Common myeloid progenitor, CD34-positive (primary cell): Measurements from ENCODE around the gene NFKBIL1.

ENCODE experiments used
- CTCF ChIA-PET: fragments of 350-600 bp; sonication (Branson Sonifier 250); formaldehyde crosslinking; loops from one replicate; lab custom pipeline; 2021; ENCODE audit warnings: antibody characterized with exemption; lab: Charles Lee
- POLR2A ChIA-PET: fragments of 350-600 bp; sonication (Branson Sonifier 250); formaldehyde crosslinking; loops from one replicate; lab custom pipeline; 2021; ENCODE audit warnings: antibody characterized with exemption; lab: Charles Lee
- DNase-seq, 3 donors: peaks; one replicate each; pipeline versions ENCODE4 v3.0.0 to v3.0.0-alpha.2; 2013
- H3K27ac ChIP-seq, 2 experiments: 1 replicate in 1 of 2; 2 replicates in 1 of 2; pipeline ENCODE4 v1.7.0; 2013; ENCODE audit warnings: inconsistent platforms in 2 of 2, low read length in 2 of 2, mild to moderate bottlenecking in 2 of 2, low read depth in 1 of 2, moderate library complexity in 1 of 2; ENCODE audit not compliant: severe bottlenecking in 2 of 2, insufficient read depth in 1 of 2, poor library complexity in 1 of 2
- H3K27me3 ChIP-seq, 5 experiments: replicated peaks in 2 of 5; 1 replicate in 3 of 5; 2 replicates in 2 of 5; pipeline versions ENCODE4 v1.6.1 to v1.7.0; 2013; ENCODE audit warnings: low read length in 4 of 5, mild to moderate bottlenecking in 2 of 5, moderate library complexity in 2 of 5, inconsistent platforms in 1 of 5; ENCODE audit not compliant: insufficient read depth in 5 of 5, control insufficient read depth in 4 of 5
- H3K36me3 ChIP-seq, 4 experiments: 1 replicate in 2 of 4; 2 replicates in 2 of 4; pipeline versions ENCODE4 v1.6.1 to v1.7.0; 2013; ENCODE audit warnings: low read length in 3 of 4, control low read depth in 1 of 4, mild to moderate bottlenecking in 1 of 4; ENCODE audit not compliant: control insufficient read depth in 4 of 4, insufficient read depth in 4 of 4
- H3K4me1 ChIP-seq, 4 experiments: 1 replicate in 3 of 4; 2 replicates in 1 of 4; pipeline versions ENCODE4 v1.6.1 to v1.7.1; 2013; ENCODE audit warnings: low read length in 3 of 4, mild to moderate bottlenecking in 3 of 4, control low read depth in 1 of 4, inconsistent platforms in 1 of 4, moderate library complexity in 1 of 4; ENCODE audit not compliant: control insufficient read depth in 4 of 4, insufficient read depth in 4 of 4; ENCODE audit errors: control extremely low read depth in 1 of 4
- H3K4me3 ChIP-seq, 7 experiments: 1 replicate in 4 of 7; 2 replicates in 3 of 7; pipeline versions ENCODE4 v1.5.1 to v1.7.0; 2013; ENCODE audit warnings: mild to moderate bottlenecking in 7 of 7, low read length in 6 of 7, moderate library complexity in 6 of 7, inconsistent platforms in 2 of 7, low read depth in 2 of 7, control low read depth in 1 of 7; ENCODE audit not compliant: insufficient read depth in 4 of 7, control insufficient read depth in 1 of 7; ENCODE audit errors: extremely low read depth in 1 of 7
- H3K9me3 ChIP-seq, 5 experiments: 1 replicate in 4 of 5; 2 replicates in 1 of 5; pipeline versions ENCODE4 v1.6.1 to v1.7.1; 2013; ENCODE audit warnings: low read length in 4 of 5, mild to moderate bottlenecking in 2 of 5, inconsistent platforms in 1 of 5, low read depth in 1 of 5, moderate library complexity in 1 of 5; ENCODE audit not compliant: control insufficient read depth in 4 of 5, insufficient read depth in 2 of 5; ENCODE audit errors: control extremely low read depth in 1 of 5
- WGBS: methylation state at CpG from one replicate; pipeline ENCODE4 v1.1.5; 2013; ENCODE audit not compliant: insufficient coverage; 5-methylcytosine and 5-hydroxymethylcytosine counted together

Gene NFKBIL1

DNA sequence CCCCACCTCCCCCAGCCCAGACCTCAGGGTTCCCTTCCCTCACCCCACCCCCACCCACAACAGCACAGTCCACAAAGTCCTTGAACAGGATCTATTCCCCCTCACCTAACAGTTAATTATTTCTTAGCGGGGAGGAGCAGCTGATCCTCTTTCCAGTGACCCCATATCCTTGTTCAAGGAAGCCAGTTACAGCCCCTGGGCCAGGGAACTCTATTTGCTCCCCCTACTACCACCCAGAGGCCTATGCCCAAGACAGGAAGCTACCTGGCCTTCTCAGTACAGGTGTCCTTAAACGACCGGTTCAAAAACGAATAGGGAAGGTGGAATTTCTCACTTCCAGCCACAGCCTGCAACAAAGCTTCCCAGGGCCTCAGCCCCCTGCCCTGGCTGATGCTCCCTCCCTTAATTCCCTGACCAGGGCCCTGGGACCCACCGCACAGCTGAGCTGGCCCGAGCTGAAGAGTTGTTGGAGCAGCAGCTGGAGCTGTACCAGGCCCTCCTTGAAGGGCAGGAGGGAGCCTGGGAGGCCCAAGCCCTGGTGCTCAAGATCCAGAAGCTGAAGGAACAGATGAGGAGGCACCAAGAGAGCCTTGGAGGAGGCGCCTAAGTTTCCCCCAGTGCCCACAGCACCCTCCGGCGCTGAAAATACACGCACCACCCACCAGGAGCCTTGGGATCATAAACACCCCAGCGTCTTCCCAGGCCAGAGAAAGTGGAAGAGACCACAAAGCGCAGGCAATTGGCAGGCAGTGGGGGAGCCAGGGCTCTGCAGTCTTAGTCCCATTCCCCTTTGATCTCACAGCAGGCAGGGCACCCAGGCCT, 17.9 kb upstream of the NFKBIL1 start:
- Histone ChIP-seq H3K27ac (no peak overlapping the region), H3K27me3 (no peaks in the 10 kb centered on the region), H3K4me1 (peaks cover 0 to 4% (median 0%) of the 10 kb centered on the region in 4 experiments), H3K36me3 (peaks cover 21 to 52% (median 39%) of the 10 kb centered on the region in 4 experiments), H3K4me3 (no peak overlapping the region), H3K9me3 (no peaks in the 10 kb centered on the region)
- ChIA-PET CTCF (interaction anchor here (1.0 kb wide), 1 partner anchor 164 kb away, joined by 3 read pairs; no protein-coding TSS in a partner anchor), POLR2A (interaction anchor here (0.6 to 2.0 kb wide), 2 partner anchors 9 to 12 kb away, joined by 3 to 12 read pairs; partner anchors contain the start of gene DDX39B)
- no peak for DNase-seq
- 57% methylated on average over 12 of the region's 12 CpGs for WGBS

DNA sequence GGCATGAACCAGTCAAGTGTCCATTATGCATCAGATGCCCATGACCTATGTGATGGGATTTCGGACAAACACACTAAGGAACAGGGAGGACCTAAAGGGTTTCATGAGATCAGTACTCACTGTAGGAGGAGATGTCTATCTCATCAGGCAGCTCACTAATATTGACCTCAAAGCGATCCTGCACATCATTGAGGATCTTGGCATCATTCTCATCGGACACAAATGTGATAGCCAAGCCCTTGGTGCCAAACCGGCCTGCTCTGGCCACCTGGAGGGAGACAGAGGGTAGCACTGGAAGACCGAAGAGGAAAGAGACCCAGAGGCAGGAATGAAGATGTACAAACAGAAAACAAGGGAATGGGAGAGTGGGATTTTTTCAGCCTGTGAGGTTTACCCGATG, 16.7 kb upstream of the NFKBIL1 start:
- WGBS: 96% methylated on average over 4 of the region's 6 CpGs
- H3K27ac ChIP-seq: no peak overlapping the region
- ChIA-PET POLR2A (no interaction called here), CTCF (interaction anchor here (1.0 to 1.2 kb wide), 2 partner anchors 37 to 47 kb away, joined by 3 read pairs; no protein-coding TSS in a partner anchor)
- no peak for DNase-seq
- H3K36me3 ChIP-seq: peaks cover 28 to 63% (median 48%) of the 10 kb centered on the region in 4 experiments
- peaks cover 0 to 4% (median 0%) of the 10 kb centered on the region in 4 experiments for H3K4me1 ChIP-seq
- H3K9me3 ChIP-seq: no peaks in the 10 kb centered on the region
- H3K4me3 ChIP-seq: no peak overlapping the region
- H3K27me3 ChIP-seq: no peaks in the 10 kb centered on the region

- H3K4me1 ChIP-seq: no peaks in the 10 kb centered on the region
- H3K4me3 ChIP-seq: no peak overlapping the region
- H3K36me3 ChIP-seq: peaks cover 28 to 68% (median 53%) of the 10 kb centered on the region in 4 experiments
- DNase-seq: no peak
- ChIA-PET POLR2A (interaction anchor here (0.8 to 0.9 kb wide), 2 partner anchors 10 to 63 kb away, joined by 3 to 4 read pairs; no protein-coding TSS in a partner anchor), CTCF (interaction anchor here (1.0 to 2.1 kb wide), 3 partner anchors 10 to 47 kb away, joined by 3 to 7 read pairs (median 3); partner anchors contain the start of gene DDX39B)
- H3K27ac ChIP-seq: no peak overlapping the region
- H3K27me3 ChIP-seq: no peaks in the 10 kb centered on the region
- H3K9me3 ChIP-seq: no peaks in the 10 kb centered on the region
- WGBS: 100% methylated on average over 1 of the region's 7 CpGs
Measured at GRCh38 chr6:31531162-31531561, 16.2 kb upstream of the NFKBIL1 start.

DNA sequence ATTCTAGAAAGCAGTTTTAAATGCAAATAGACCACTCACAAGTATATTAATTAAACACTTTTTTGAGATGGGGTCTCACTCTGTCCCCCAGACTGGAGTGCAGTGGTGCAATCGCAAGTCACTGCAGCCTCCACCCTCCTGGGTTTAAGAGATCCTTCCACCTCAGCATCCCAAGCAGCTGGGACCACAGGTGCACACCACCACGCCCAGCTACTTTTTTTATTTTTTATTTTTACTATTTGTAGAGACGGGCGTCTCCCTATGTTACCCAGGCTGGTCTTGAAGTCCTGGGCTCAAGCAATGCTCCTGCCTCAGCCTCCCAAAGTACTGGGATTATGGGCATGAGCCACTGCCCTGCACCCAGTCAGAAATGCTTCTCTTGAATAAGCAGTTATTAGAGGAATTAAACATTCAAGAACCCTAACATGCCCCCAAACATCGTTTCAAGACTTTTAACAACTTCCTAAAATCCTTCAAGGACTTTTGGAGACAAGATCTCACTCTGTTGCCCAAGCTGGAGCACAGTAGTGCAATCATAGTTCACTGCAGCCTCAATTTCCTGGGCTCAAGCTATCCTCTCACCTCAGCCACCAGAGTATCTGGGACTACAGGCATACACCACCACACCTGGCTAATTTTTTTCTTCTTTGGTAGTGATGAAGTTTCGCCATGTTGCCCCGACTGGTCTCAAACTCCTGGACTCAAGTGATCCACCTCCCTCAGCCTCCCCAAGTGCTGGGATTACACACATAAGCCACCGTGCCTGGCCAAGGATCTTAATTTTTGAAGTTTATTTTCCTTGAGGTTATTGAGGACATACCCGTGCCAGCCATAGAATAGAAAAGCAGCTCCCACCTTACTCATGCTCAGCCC, 15.4 kb upstream of the NFKBIL1 start:
- CTCF ChIA-PET: interaction anchor here (0.7 to 2.1 kb wide), 4 partner anchors 9 to 46 kb away, joined by 3 to 7 read pairs (median 3); partner anchors contain the start of gene DDX39B

DNA sequence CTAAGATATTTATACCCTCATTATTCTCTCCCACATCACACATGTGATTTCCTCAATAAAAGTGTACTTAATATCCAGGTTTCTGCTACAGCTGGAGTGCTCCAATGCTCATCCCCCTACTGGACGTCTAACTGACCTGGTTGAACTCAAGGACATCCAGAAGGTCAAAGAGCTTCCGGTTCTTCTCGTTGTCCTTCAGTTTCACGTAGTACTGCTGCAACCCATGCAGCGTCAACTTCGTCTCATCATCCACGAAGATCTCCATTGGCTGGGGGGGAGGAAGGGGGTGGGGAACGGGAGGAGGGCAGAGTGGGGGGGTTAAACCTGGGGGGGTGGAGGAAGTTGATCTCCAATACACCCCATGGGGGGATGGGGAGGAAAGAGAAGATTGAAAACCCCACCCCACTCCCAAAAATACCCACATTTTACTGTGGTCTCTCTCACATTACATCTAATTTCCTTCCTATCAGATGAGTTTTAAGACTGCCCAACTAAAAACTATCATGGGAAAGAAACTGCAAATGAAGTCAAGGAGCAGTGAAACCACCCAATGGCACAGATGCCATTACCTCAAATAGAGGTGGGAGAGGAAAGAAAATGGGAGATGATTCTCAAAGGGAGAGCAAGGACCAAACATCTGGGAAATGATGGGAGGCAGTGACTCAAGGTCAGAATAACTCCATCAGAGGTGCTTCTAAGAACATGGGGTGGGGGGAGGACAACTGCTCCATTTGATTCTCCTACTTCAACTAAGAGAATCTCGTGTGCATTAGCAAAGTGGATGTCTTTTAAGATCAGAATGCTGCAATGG, 14.6 kb upstream of the NFKBIL1 start:
- Histone ChIP-seq H3K27me3 (no peaks in the 10 kb centered on the region), H3K36me3 (peaks cover 32 to 83% (median 64%) of the 10 kb centered on the region in 4 experiments), H3K9me3 (no peaks in the 10 kb centered on the region), H3K27ac (no peak overlapping the region), H3K4me1 (no peaks in the 10 kb centered on the region), H3K4me3 (no peak overlapping the region)
- DNase-seq: no peak
- CTCF ChIA-PET: interaction anchor here (2.1 kb wide), 1 partner anchor 8 kb away, joined by 7 read pairs; the partner anchor contains the start of gene DDX39B
- 90% methylated on average over 2 of the region's 9 CpGs for WGBS
- POLR2A ChIA-PET: no interaction called here

More for the DNA sequence above, 15.4 kb upstream of the NFKBIL1 start:
- no peak for DNase-seq
- Histone ChIP-seq H3K27me3 (no peaks in the 10 kb centered on the region), H3K9me3 (no peaks in the 10 kb centered on the region), H3K36me3 (peaks cover 32 to 75% (median 59%) of the 10 kb centered on the region in 4 experiments), H3K4me1 (no peaks in the 10 kb centered on the region), H3K4me3 (no peak overlapping the region), H3K27ac (no peak overlapping the region)
- POLR2A ChIA-PET: interaction anchor here (0.8 to 0.9 kb wide), 2 partner anchors 9 to 64 kb away, joined by 3 to 4 read pairs; no protein-coding TSS in a partner anchor
- 85% methylated on average over 7 of the region's 9 CpGs for WGBS

DNA sequence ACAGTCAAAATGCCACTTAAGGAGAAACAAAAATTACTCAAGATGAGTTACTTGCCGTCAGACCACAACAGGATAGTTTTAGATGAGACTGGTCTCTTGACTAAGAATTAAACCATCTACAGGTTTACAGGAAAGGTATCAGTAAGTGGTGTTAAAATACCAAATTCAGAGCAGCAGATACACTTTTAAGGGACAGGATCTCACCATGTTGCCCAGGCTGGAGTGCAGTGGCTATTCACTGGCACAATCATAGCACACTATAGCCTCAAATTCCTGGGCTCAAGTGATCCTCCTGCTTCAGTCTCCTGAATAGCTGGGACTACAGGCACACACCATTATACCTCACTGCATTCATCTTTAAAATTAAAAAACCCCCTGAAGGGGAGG, 14.0 kb upstream of the NFKBIL1 start:
- ChIA-PET POLR2A (no interaction called here), CTCF (no interaction called here)
- Histone ChIP-seq H3K27me3 (no peaks in the 10 kb centered on the region), H3K9me3 (no peaks in the 10 kb centered on the region), H3K36me3 (peaks cover 35 to 89% (median 70%) of the 10 kb centered on the region in 4 experiments), H3K4me3 (no peak overlapping the region), H3K27ac (peak overlapping the region in 1 of 2 experiments; percentile 43), H3K4me1 (peaks cover 0 to 2% (median 0%) of the 10 kb centered on the region in 4 experiments)
- no peak for DNase-seq
- WGBS: 100% methylated on average over 1 of the region's 1 CpG
